Measurements from ENCODE around the gene DAD1. TPM values are rescaled to one million over a fixed set of nuclear protein-coding genes. Genes with fewer than 3 reads are reported as not detected.
A peak's percentile ranks its signal among the peaks of the same experiment; 100 is the strongest.
"Not testable (repeated sequence)": the region's sequence is repeated elsewhere in the genome, so short reads cannot be mapped to it uniquely, and the experiment has no call there.

Gene DAD1
- total RNA-seq, 1 donor from 2014 or later = 255 TPM

GRCh38 chr14:22559041-22559440 is 30.0 kb downstream of the DAD1 start:
- H3K27me3 Mint-ChIP-seq = peaks cover 4% of the 10 kb centered on the region
- H3K4me3 Mint-ChIP-seq = peak overlapping the region; percentile 90
- no peak for DNase-seq
- peaks cover 5% of the 10 kb centered on the region for H3K9me3 Mint-ChIP-seq
- peak overlapping the region; percentile 97 for H3K27ac Mint-ChIP-seq
- peaks cover 33% of the 10 kb centered on the region for H3K36me3 Mint-ChIP-seq (ENCODE audit: low read depth)
- peaks cover 86% of the 10 kb centered on the region for H3K4me1 Mint-ChIP-seq
- intact Hi-C loops (cut with micrococcal nuclease) = loop anchor here (5.0 to 10.0 kb wide), 7 partner anchors 244 to 1294 kb away; partner anchors contain the start of gene HNRNPC

- peak overlapping the region; percentile 90 for H3K4me3 Mint-ChIP-seq
- intact Hi-C loops (cut with micrococcal nuclease) = loop anchor here (5.0 to 10.0 kb wide), 7 partner anchors 244 to 1294 kb away; partner anchors contain the start of gene HNRNPC
Measured at GRCh38 chr14:22558221-22558913, 30.7 kb downstream of the DAD1 start.

GRCh38 chr14:22557846-22558220 is 31.2 kb downstream of the DAD1 start:
- Mint-ChIP-seq H3K9me3 (peaks cover 5% of the 10 kb centered on the region), H3K27ac (peak overlapping the region; percentile 97), H3K27me3 (peaks cover 4% of the 10 kb centered on the region), H3K4me1 (peaks cover 86% of the 10 kb centered on the region), H3K4me3 (peak overlapping the region; percentile 90), H3K36me3 (ENCODE audit: low read depth) (peaks cover 38% of the 10 kb centered on the region)
- intact Hi-C loops (cut with micrococcal nuclease) = loop anchor here (1.0 to 10.0 kb wide), 14 partner anchors 12 to 1293 kb away; partner anchors contain the start of genes AJUBA and HNRNPC
- DNase-seq = peak; percentile 74

More at GRCh38 chr14:22558221-22558913, 30.7 kb downstream of the DAD1 start:
- peak; percentile 88 for DNase-seq
- peaks cover 5% of the 10 kb centered on the region for H3K9me3 Mint-ChIP-seq
- peaks cover 86% of the 10 kb centered on the region for H3K4me1 Mint-ChIP-seq
- H3K27ac Mint-ChIP-seq = peak overlapping the region; percentile 97
- H3K36me3 Mint-ChIP-seq (ENCODE audit: low read depth) = peaks cover 35% of the 10 kb centered on the region
- H3K27me3 Mint-ChIP-seq = peaks cover 4% of the 10 kb centered on the region

- peaks cover 5% of the 10 kb centered on the region for H3K9me3 Mint-ChIP-seq
- peaks cover 4% of the 10 kb centered on the region for H3K27me3 Mint-ChIP-seq
- H3K27ac Mint-ChIP-seq = peak overlapping the region; percentile 97
- H3K4me3 Mint-ChIP-seq = peak overlapping the region; percentile 90
- peaks cover 86% of the 10 kb centered on the region for H3K4me1 Mint-ChIP-seq
- intact Hi-C loops (cut with micrococcal nuclease) = loop anchor here (1.0 to 10.0 kb wide), 17 partner anchors 13 to 1292 kb away; partner anchors contain the start of genes AJUBA, DAD1 and HNRNPC
- peaks cover 42% of the 10 kb centered on the region for H3K36me3 Mint-ChIP-seq (ENCODE audit: low read depth)
- peak; percentile 97 for DNase-seq
Measured at GRCh38 chr14:22556990-22557623, 31.9 kb downstream of the DAD1 start.

GRCh38 chr14:22556021-22556989 is 32.7 kb downstream of the DAD1 start:
- Mint-ChIP-seq H3K27me3 (peaks cover 4% of the 10 kb centered on the region), H3K9me3 (peaks cover 5% of the 10 kb centered on the region), H3K4me1 (peaks cover 86% of the 10 kb centered on the region), H3K4me3 (peak overlapping the region; percentile 90), H3K27ac (peak overlapping the region; percentile 97), H3K36me3 (ENCODE audit: low read depth) (peaks cover 48% of the 10 kb centered on the region)
- intact Hi-C loops (cut with micrococcal nuclease) = loop anchor here (1.0 to 10.0 kb wide), 14 partner anchors 19 to 1292 kb away; partner anchors contain the start of genes AJUBA, DAD1 and HNRNPC
- peak; percentile 99 for DNase-seq

GRCh38 chr14:22555384-22556011 is 33.5 kb downstream of the DAD1 start:
- peak overlapping the region; percentile 90 for H3K4me3 Mint-ChIP-seq
- H3K27ac Mint-ChIP-seq = peak overlapping the region; percentile 97
- H3K27me3 Mint-ChIP-seq = peaks cover 4% of the 10 kb centered on the region
- peak; percentile 87 for DNase-seq
- intact Hi-C loops (cut with micrococcal nuclease) = loop anchor here (1.0 to 10.0 kb wide), 14 partner anchors 18 to 1291 kb away; partner anchors contain the start of genes AJUBA, DAD1 and HNRNPC
- peaks cover 55% of the 10 kb centered on the region for H3K36me3 Mint-ChIP-seq (ENCODE audit: low read depth)
- peaks cover 88% of the 10 kb centered on the region for H3K4me1 Mint-ChIP-seq
- H3K9me3 Mint-ChIP-seq = peaks cover 5% of the 10 kb centered on the region

GRCh38 chr14:22554498-22555383 is 34.3 kb downstream of the DAD1 start:
- peaks cover 57% of the 10 kb centered on the region for H3K36me3 Mint-ChIP-seq (ENCODE audit: low read depth)
- peaks cover 89% of the 10 kb centered on the region for H3K4me1 Mint-ChIP-seq
- H3K9me3 Mint-ChIP-seq = peaks cover 5% of the 10 kb centered on the region
- peaks cover 4% of the 10 kb centered on the region for H3K27me3 Mint-ChIP-seq
- peak; percentile 82 for DNase-seq
- H3K27ac Mint-ChIP-seq = peak overlapping the region; percentile 97
- intact Hi-C loops (cut with micrococcal nuclease) = loop anchor here (5.0 to 10.0 kb wide), 8 partner anchors 37 to 1290 kb away; partner anchors contain the start of gene HNRNPC
- H3K4me3 Mint-ChIP-seq = peak overlapping the region; percentile 90

- peak; percentile 81 for DNase-seq
- not testable (repeated sequence) for H3K9me3 Mint-ChIP-seq, H3K27me3 Mint-ChIP-seq
- intact Hi-C loops (cut with micrococcal nuclease) = loop anchor here (5.0 to 10.0 kb wide), 4 partner anchors 37 to 1289 kb away; partner anchors contain the start of gene HNRNPC
- H3K27ac Mint-ChIP-seq = peak overlapping the region; percentile 97
- peaks cover 65% of the 10 kb centered on the region for H3K36me3 Mint-ChIP-seq (ENCODE audit: low read depth)
- peaks cover 90% of the 10 kb centered on the region for H3K4me1 Mint-ChIP-seq
- H3K4me3 Mint-ChIP-seq = peak overlapping the region; percentile 90
Measured at GRCh38 chr14:22553861-22554497, 35.0 kb downstream of the DAD1 start.

- Mint-ChIP-seq H3K4me1 (peaks cover 88% of the 10 kb centered on the region), H3K4me3 (peak overlapping the region; percentile 84), H3K27ac (peak overlapping the region; percentile 93), H3K36me3 (ENCODE audit: low read depth) (peaks cover 63% of the 10 kb centered on the region), H3K9me3 (peaks cover 5% of the 10 kb centered on the region), H3K27me3 (peaks cover 4% of the 10 kb centered on the region)
- DNase-seq = peak; percentile 69
- intact Hi-C loops (cut with micrococcal nuclease) = loop anchor here (5.0 to 10.0 kb wide), 4 partner anchors 36 to 1289 kb away; partner anchors contain the start of gene HNRNPC
Measured at GRCh38 chr14:22553445-22553844, 35.6 kb downstream of the DAD1 start.

GRCh38 chr14:22552827-22553076 is 36.3 kb downstream of the DAD1 start:
- Mint-ChIP-seq H3K27ac (peak overlapping the region; percentile 93), H3K36me3 (ENCODE audit: low read depth) (peaks cover 69% of the 10 kb centered on the region), H3K27me3 (peaks cover 4% of the 10 kb centered on the region), H3K9me3 (peaks cover 5% of the 10 kb centered on the region), H3K4me3 (peak overlapping the region; percentile 84), H3K4me1 (peaks cover 88% of the 10 kb centered on the region)
- no peak for DNase-seq
- intact Hi-C loops (cut with micrococcal nuclease) = loop anchor here (5.0 to 10.0 kb wide), 4 partner anchors 35 to 1288 kb away; partner anchors contain the start of gene HNRNPC

GRCh38 chr14:22552001-22552826 is 36.8 kb downstream of the DAD1 start:
- intact Hi-C loops (cut with micrococcal nuclease) = loop anchor here (5.0 to 10.0 kb wide), 4 partner anchors 35 to 1287 kb away; partner anchors contain the start of gene HNRNPC
- Mint-ChIP-seq H3K36me3 (ENCODE audit: low read depth) (peaks cover 72% of the 10 kb centered on the region), H3K4me3 (peak overlapping the region; percentile 84), H3K27me3 (peaks cover 4% of the 10 kb centered on the region), H3K9me3 (peaks cover 5% of the 10 kb centered on the region), H3K27ac (peak overlapping the region; percentile 93), H3K4me1 (peaks cover 88% of the 10 kb centered on the region)
- peak; percentile 76 for DNase-seq
